GM12892 (cell line): Measurements from ENCODE around the gene GPATCH2.
"Not testable (repeated sequence)": the region's sequence is repeated elsewhere in the genome, so short reads cannot be mapped to it uniquely, and the experiment has no call there.

Experiments used
- POLR2A ChIP-seq: IDR thresholded peaks from 2 replicates; pipeline ENCODE4 v1.6.1; 2011; ENCODE audit warnings: low read depth, low read length, control low read depth
- POLR2AphosphoS5 ChIP-seq: IDR thresholded peaks from 2 replicates; pipeline ENCODE4 v1.6.1; 2011; ENCODE audit warnings: low read depth, low read length, control low read depth

GRCh38 chr1:217584286-217584811 lies 46.5 kb downstream of the GPATCH2 start:
- TF ChIP-seq POLR2A, POLR2AphosphoS5: not testable (repeated sequence)
